Left kidney (tissue), 8 donors: ENCODE measurements around the gene MEX3B. TPM values are rescaled to one million over a fixed set of nuclear protein-coding genes. Genes with fewer than 3 reads are reported as not detected.

ENCODE experiments used
- DNase-seq: peaks from one replicate; pipeline ENCODE4 v3.0.0-alpha.2; 2013
- long read RNA-seq, 8 donors: transcript quantifications; one replicate each; lab custom pipeline, GENCODE V29; 2026
- polyA plus RNA-seq: library from polyadenylated mRNA; unstranded; fragments of 120-200 nt; gene quantifications from one replicate; pipeline ENCODE4 v1.2.1, GENCODE V29; 2013; ENCODE audit not compliant: insufficient read length

MEX3B gene
- polyA plus RNA-seq = 11.1 TPM
- long read RNA-seq, donor 1, full-length matches to known transcripts = 43 of 43 reads
- long read RNA-seq, donor 1, partial matches to known transcripts = 0 of 43 reads
- long read RNA-seq, donor 1, other reads (novel, unspliced or antisense) = 0 of 43 reads
- long read RNA-seq, donor 2, full-length matches to known transcripts = 46 of 46 reads
- long read RNA-seq, donor 2, partial matches to known transcripts = 0 of 46 reads
- long read RNA-seq, donor 2, other reads (novel, unspliced or antisense) = 0 of 46 reads
- long read RNA-seq, donor 3, full-length matches to known transcripts = 18 of 18 reads
- long read RNA-seq, donor 3, partial matches to known transcripts = 0 of 18 reads
- long read RNA-seq, donor 3, other reads (novel, unspliced or antisense) = 0 of 18 reads
- long read RNA-seq, donor 4, full-length matches to known transcripts = 5 of 5 reads
- long read RNA-seq, donor 4, partial matches to known transcripts = 0 of 5 reads
- long read RNA-seq, donor 4, other reads (novel, unspliced or antisense) = 0 of 5 reads
- long read RNA-seq, donor 5, full-length matches to known transcripts = 17 of 17 reads
- long read RNA-seq, donor 5, partial matches to known transcripts = 0 of 17 reads
- long read RNA-seq, donor 5, other reads (novel, unspliced or antisense) = 0 of 17 reads
- long read RNA-seq, donor 6, full-length matches to known transcripts = 45 of 45 reads
- long read RNA-seq, donor 6, partial matches to known transcripts = 0 of 45 reads
- long read RNA-seq, donor 6, other reads (novel, unspliced or antisense) = 0 of 45 reads
- long read RNA-seq, donor 7, full-length matches to known transcripts = 45 of 45 reads
- long read RNA-seq, donor 7, partial matches to known transcripts = 0 of 45 reads
- long read RNA-seq, donor 7, other reads (novel, unspliced or antisense) = 0 of 45 reads
- long read RNA-seq, donor 8, full-length matches to known transcripts = 19 of 19 reads
- long read RNA-seq, donor 8, partial matches to known transcripts = 0 of 19 reads
- long read RNA-seq, donor 8, other reads (novel, unspliced or antisense) = 0 of 19 reads

DNA sequence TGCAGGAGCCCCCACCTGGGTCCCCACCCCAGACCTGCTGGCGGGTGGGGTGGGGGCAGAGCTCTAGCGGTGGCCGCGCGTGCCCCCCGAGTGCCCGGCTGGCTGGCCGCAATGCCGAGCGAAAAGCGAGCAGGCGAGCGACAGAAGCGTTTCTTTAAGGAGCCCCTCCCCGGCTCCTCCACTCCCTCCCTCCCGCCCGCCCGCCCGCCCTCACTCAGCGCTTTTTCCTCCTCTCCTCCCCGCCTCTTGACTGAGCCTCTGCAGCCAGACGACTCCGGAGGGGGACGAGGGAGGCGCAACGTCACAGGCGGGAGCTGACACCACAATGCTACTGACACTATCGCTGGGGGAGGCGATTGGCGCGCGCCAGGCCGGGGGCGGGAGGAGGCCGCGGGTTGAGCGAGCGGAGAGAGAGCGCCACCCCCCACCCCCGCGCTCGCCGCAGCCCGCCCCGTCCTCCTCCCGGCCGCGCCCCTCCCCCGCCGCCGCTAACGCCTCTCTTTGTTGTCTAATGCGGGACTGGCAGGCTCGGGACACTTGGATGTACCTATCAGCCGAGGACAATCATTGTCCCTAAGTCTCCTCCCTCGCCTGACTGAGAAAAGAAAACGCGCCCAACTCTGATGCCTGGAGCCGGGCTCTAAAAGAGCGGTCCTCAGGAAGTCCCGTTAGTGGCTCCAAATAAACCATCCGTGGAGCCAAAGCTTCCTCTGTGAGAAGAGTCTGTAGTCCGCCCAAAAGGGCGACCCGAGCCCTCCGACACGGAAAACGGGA lies at the start of gene MEX3B:
Gene MEX3B, minus strand, starts transcription at position 127 of the 774 bp plus-strand sequence. CDS start 313 bp downstream, outside the sequence.
- DNase-seq = peak; percentile 96

DNA sequence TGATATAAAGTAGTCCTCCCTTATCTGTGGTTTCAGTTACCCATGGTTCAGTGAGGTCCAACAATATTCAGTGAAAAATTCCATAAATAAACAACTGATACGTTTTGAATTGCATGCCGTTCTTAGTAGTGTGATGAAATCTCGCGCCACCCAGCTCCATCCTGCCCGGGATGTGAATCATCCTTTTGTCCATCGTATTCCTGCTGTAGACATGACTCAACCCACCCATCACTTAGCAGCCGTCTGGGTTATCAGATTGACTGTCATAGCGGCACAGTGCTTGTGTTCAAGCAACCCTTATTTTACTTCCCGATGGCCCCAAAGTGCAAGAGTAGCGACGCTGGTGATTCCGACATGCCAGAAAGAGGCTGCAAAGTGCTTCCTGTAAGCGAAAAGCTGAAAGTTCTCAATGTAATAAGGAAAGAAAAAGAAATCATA lies 48.0 kb upstream of the MEX3B start:
- DNase-seq = no peak

DNA sequence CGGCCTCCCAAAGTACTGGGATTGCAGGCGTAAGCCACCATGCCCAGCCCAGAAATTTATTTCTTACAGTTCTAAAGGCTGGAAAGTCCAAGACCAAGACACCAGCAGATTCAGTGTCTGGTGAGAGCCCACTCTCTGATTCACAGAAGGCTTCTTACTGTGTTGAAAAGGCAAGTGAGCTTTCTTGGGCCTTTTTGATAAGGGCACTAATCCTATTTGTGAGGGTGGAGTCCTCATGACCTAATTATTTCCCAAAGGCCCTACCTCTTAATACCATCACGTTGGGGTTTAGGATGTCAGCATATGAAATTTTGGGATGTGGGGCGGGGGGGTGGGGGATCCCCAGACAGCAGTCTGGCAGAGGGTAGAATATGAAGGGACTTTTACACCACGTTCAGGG lies 47.5 kb upstream of the MEX3B start:
- DNase-seq = no peak

DNA sequence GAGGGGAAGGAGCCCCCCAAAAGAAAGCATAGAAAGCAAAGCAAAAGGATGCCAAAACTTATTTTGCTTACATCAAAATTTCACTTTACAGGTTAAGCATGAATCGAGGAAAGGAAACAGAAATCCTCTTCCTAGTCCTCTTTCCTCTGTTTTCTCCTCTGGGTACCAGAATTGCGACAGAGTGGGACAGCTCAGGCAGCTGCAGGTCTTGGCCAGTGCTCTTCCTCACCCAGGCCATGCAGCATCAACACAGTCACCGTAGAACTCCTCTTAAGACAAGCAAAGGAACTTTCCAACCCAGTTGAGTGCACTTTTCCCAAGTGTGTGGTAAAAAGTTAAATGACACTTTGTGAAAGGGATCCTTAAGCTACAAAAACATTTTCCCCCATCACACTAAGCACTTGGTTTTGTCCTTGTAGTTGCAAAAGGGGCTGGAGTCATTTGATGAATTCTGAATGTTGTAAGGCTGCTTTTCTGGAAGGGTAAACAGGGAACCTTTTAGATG lies 45.9 kb upstream of the MEX3B start:
- no peak for DNase-seq

DNA sequence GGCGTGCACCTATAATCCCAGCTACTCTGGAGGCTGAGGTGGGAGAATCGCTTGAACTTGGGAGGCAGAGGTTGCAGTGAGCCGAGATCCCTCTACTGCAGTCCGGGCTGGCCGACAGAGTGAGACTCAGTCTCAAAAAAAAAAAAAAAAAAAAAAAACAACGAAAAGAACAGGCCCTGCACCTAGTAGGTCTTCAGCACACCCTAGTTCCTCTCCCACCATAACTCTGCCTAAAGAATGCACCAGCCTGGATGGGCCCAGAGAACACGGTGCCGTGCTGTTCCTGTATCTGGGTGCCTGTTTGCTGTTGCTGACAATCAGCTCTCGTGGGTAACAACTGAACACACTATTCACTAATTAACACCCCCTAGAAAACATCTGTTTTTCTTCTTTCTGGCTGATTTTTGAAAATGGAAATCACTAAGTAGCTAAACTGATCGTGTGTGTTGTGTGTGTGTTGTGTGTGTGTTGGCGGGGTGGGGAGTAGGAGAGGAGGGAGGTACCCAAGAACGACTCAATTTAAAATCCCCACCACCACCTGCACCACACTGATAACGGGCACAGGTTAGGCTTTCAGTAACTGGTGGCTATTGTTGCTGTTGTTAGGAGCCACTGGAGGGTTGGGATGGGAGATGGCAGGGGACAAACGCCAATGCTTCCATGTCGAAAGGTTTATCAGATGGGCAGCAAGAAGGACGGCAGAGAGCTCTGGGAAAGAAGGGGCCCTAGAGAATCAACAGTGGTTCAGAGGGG lies 40.6 kb upstream of the MEX3B start:
- DNase-seq = no peak

DNA sequence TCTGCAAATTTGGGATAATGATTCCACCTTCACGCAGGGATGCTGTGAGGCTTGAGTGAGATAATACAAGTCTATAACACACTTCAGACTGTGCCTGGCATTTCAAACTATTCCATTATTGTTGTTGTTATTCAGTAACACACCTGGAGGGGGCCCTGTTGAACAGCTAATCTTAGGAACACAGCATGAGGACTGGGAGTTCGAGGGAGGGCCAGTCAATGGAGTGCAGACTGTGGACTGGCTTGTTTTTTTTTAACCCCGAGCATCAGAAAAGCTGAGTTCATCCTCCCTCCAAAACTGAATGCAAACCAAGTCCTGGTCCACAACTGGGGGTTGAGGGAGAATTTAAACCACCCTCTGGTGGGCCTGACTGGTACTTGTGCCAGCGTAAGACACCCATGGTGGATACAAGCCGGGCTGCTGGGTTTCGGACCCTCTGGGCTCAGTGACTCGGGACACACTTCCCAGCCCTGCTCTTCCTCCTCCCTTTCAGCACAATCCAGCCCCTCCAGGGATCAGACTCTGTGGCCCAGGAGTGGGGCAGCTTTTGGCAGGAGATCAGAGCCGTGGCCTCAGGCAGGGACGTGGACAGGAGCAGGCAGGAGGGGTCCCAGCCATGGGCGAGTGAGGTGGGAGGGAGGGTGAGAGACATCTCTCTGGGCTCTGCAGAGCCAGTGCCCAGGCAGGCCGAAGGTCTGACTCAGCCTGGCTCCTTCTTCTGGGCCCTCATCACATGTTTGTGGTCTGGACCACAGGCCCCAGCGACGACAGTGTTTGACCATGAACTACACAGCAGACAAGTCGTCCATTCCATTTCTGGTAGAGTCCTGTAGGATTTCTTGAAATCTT lies 36.3 kb upstream of the MEX3B start:
- DNase-seq = no peak

DNA sequence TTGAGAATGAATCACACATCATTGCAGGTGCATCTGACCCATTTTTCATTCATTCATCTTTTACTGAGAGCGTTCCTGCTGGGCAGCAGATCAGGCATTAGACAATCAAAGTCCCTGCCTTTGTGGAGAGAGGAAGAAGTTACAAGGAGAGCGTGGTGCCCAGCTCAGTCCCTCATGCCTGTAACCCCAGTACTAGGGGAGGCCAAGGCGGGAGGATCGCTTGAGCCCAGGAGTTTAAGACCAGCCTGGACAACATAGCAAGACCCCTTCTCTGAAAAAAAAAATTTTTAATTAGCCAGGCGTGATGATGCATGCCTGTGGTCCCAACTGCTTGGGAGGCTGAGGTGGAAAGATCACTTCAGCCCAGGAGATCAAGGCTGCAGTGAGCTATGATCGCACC lies 35.0 kb upstream of the MEX3B start:
- DNase-seq = no peak

DNA sequence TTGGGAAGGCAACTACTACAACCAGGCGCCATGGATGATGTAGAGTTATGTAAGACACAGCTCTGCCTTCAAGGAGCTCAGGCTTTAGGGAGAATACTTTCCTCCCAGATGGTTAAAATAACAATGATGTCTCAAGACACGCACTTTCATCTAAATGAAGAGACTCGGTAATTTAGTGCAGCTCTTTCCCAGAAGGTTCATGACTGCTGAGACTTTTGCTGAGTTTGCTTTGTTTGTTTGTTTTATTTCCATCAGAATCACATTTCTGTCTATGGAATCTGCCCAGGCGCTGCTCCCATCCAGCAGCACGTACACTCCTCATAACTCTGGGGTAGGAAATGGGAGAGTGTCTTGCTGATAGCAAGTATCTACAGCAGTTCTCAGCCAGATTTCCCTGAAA lies 33.9 kb upstream of the MEX3B start:
- DNase-seq = no peak

DNA sequence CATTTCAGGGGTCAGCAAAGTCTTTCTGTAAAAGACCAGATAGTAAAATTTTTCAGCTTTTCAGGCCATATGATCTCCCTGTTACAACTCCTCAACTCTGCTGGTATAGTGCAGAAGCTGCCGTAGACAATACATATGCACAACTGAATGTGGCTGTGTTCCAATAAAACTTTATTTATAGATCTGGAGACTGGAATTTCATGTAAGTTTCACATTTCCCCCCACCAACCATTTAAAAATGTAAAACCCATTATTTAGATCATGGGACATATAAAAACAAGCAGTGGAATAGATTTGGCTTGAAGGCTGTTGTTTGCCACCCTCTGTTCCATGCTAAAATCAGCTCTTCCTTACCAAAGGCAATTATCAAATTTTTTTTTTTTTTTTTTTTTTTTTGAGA lies 28.8 kb upstream of the MEX3B start:
- no peak for DNase-seq

DNA sequence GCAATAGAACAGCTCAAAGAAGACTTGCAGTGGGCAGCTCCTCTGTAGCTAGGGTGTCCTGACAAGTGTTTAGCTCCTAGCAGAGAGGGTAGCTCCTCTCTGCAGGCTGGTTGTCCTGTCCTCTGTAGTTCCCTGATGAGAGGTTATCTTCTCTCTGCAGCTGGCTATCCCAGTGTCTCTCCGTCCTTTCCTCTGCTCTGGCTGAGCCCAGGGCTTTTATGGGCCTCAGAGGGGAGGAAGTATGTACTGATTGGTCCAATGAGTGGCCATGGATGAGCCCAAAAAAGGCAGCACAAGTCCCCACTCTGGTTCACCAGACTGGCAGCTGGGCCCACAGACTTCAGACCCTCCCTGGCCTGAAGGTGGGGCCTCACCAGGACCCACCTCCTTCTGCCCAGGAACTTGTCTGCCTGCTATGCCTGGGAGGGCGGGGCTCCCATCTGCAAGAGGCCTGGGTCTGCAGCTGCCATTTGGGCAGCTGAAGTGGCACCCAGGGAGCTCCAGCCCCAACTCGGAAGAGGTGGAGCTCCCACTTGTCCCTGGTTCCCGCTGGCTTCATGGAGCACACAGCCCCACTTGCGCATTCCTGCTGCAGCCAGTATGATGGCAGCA lies 27.2 kb upstream of the MEX3B start:
- DNase-seq = no peak

DNA sequence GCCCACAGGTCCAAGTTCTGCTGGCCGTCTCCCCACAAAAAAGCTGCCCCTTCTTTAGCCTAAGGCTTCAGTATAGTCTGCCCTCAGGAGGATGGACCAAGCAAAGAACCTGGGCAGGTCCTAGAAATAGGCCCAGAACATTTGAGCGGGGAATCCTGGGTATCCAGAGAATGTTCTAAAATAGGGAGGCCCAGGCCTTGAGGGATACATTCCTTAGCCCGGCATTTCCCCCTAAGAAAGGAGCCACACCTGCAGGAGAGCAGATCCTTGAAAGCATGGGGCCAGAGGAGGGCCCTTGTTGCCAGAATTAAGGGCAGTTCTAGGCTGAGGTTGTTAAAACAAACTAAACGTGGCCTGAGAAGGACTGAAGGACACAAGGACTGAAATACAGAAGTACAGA lies 20.6 kb upstream of the MEX3B start:
- no peak for DNase-seq

DNA sequence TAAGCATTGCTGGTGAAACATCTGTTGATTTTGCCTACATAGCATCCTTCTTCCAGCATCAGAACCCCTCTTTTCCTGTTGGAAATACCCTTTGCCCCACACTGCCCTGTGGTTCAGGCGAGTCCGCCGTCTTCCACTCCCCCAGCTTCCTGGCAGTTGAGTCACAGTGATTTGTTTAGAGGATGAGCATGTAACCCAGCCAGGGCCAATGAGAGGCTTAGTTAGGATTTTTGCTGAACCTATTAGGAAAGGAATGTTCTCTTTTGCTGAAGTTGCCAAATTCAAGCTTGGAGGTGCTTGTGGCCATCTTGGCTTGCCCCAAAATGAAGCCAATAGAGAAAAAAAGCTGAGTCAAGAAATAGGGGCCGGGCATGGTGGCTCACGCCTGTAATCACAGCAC lies 19.0 kb upstream of the MEX3B start:
- no peak for DNase-seq

DNA sequence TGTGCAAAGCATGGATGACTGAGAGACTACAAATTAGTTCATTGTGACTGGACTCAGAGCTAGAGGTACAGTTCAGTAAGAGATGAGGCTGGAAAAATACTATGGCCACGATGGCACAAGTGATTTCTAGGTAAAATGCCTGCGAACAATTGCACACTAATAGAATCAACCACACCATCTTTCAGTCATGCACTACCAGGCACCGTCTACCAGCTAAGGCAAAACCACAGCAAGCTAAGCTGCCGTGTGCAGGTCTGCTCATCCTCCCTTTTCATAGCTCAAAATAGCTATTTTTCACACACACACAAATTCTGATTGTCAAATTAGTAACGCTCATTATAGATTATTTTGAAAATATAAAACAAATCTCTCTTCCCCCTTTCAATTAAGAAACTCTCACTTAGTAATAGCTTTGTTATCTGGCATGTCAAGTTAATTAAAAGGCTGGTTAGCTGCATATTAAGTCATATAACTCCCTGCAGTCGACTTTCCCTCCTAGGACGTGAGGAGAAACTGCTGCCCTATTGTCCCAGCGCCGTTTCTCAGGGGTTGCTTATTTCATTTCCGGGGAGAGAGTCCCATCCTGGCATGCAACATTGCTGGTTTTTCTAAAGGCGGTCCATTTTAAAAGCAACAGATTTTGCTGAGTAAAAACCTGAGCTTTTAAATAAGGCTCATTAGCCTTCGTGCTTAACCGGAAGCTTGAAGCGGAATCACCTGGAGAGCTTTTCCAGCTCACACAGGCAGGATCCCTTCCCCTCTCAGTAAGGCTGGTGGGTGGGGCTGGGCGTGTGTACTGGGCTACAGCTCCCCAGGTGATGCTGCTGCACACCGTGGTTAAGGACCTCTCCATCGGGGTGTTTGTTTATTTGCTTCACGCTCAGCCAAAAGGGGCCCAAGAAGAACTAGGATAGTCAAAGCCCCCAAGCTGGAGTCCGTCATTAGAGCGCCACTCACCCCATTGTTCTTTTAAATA lies 16.9 kb upstream of the MEX3B start:
- no peak for DNase-seq

DNA sequence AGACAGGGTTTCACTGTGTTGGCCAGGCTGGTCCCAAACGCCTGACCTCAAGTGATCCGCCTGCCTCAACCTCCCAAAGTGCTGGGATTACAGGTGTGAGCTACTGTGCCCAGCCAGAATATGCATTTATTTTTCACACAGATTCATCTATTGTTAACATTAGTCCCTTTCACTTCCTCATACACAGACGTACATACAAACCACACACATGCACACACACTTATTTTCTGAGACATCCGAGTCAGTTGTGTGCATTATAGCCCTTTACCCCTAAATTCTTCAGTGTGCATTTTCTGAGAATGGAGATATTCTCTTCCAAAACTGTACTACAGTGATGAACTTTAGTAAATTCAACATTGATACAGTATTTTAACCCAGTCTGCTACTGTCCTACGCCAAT lies 15.0 kb upstream of the MEX3B start:
- no peak for DNase-seq

DNA sequence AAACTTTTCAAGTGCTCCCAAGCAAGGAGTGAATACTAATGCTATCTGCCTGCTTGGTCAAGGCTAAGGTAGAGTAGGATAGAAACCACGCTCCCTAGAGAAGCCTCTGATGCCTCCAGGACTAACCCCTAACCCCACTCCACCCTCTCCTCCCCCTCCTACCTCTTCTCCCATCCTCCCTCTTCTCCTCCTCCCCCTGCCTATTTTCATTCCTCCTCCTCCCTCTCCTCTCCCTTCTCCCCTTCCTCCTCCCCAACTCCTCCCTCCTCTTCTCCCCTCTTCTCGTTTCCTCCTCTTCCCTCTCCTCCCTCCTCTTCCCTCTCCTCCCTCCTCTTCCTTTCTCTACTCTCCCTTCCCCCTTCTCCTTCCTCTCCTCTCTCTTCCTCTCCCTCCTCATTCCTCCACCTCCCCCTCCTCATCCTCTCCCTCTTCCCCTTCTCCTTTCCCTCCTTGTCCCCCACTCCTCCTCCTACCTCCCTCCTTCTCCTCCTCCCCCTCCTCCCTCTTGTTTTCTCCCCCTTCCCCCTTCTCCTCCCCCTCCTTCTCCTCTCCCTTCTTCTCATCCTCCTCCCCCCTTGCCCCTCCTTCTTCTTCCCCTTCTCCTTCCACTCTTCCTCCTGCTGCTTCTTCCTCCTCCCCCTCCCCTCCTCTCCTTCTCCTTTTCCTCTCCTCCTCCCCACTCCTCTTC lies 12.8 kb upstream of the MEX3B start:
- DNase-seq = no peak

DNA sequence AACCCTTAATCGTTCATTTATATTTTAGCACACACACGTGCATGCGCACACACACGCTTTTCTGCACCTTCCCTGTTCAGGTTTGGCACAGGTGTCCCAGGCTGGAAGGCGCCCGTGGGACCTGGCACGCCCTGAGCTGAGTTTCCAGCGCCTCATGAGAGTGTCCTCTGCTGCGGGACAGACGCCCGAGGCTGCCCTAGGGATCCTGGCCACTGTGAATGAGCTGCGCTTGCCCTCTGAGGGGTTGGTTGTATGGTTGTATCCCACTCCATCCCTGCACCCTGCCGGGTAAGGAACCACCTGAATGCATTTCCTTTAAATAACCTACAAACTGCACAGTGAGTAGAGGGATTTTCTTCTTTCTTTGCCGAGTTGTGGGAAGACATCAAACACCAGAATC lies 12.2 kb upstream of the MEX3B start:
- no peak for DNase-seq

DNA sequence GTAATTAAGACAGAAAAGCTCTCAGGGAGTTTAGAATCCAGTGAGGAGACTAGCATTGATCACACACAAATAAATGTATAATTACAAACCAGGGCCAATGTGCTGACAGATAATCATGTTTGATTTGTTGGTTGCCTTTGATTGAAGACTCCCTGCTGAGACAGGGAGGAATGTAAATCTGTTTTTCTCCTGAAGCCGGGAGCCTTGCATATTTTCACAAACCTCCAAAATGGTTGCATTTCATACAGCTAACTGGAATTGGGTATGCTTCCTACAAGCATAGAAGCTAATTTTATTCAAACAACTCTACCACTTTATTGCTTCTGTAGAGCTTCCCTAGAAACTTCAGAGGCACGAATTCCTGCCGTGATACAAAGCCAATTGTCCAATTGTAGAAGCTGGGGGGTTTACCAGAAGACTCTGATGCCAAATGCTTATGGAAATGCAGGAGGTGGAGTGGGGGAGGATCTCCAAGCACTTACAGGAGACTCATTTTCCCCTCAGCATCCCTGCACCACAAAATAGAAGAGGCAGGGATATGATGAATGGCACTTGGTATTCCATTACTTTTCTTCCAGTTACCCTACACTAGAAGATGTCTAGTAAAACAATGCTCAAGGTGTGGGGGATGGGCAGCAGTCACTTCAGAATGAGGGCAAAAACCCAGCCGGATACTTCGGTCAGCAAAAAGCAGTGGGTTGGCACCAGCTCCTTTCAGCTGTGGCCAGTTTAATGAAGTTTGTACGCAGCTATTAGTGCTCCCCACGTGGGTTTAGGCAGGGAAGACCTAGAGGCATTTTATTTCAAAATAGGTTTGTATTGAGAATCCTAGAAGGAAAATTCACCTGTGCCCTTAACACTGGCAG lies 11.4 kb upstream of the MEX3B start:
- peak; percentile 60 for DNase-seq
